ENCODE data around the gene AQP5. TPM values are rescaled to one million over a fixed set of nuclear protein-coding genes. Genes with fewer than 3 reads are reported as not detected.

The AQP5 gene
- polyA plus RNA-seq, 6 donors from 2014 or later, result not detected

DNA sequence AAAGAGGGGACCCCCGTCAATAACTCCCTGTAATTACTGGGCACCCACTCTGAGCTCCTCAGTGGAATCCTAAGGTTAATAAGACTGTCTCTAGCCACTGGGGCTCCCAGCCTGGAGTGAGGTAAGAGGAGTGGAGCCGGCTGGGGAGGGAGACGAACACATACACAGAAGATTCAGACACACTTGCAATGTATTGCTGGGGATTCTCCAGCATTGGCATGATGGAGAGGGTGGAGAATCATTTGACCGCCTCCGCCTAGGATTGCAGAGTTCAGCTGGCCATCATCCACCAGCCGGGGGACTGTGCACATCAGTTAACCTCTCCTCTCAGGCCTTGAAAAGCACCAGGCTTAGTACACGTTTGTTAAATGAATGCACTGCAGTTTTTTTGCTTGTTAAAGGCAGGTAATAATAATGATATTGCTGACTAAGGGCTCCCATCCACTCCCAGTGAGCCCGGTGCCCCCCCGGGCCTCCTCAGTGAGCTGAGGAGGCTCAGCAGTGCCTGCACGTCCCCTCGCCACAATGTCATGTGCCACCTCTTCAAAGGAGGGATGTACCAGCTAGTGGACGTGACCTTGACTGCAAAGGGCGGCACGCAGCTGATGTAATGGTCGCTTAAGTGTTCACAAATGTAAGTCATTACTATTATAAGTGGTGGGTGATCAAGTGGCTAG, 37.7 kb upstream of the AQP5 start:
- no peak overlapping the region for H3K4me3 Mint-ChIP-seq
- no peak overlapping the region for H3K27ac Mint-ChIP-seq
- H3K27me3 Mint-ChIP-seq, result peaks cover 5 to 23% (median 10%) of the 10 kb centered on the region in 3 donors
- H3K4me1 Mint-ChIP-seq, result no peaks in the 10 kb centered on the region
- H3K9me3 Mint-ChIP-seq, result no peaks in the 10 kb centered on the region
- H3K36me3 Mint-ChIP-seq, result no peaks in the 10 kb centered on the region
- DNase-seq (no peak), ATAC-seq (ENCODE audit: low read depth in 2 of 2) (no peak)

DNA sequence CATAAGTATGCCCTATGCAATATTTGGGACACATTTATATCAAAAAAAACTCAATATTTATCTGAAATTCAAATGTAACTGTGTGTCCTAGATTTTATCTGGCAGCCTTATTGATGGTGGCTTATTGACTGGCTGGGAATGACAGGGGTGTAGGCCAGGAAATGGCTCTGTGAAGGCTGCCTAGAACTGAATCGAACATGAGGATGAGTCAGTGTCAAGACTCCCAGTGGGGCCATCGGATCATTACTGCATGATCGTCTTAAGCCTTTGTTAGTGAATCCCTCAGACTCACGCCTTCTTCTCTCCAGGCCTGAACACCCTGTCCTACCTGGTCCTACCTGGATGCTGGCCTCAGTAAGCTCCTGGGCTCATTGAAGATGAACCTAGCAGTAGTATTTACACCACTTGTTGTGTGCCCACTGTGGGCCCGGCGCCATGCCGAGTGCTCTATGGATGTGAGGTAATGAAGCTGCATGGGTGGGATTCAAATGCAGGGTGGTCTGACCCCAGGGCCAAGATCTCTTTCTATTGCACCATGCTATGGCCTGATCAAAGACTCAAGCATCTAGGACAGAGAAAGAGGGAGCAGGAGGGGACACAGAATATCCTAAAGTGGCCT, 36.9 kb upstream of the AQP5 start:
- H3K36me3 Mint-ChIP-seq, result no peaks in the 10 kb centered on the region
- ATAC-seq (ENCODE audit: low read depth in 2 of 2), result no peak
- H3K4me1 Mint-ChIP-seq, result no peaks in the 10 kb centered on the region
- peaks cover 5 to 25% (median 17%) of the 10 kb centered on the region in 3 donors for H3K27me3 Mint-ChIP-seq
- no peak overlapping the region for H3K27ac Mint-ChIP-seq
- H3K9me3 Mint-ChIP-seq, result no peaks in the 10 kb centered on the region
- DNase-seq, result no peak
- no peak overlapping the region for H3K4me3 Mint-ChIP-seq

DNA sequence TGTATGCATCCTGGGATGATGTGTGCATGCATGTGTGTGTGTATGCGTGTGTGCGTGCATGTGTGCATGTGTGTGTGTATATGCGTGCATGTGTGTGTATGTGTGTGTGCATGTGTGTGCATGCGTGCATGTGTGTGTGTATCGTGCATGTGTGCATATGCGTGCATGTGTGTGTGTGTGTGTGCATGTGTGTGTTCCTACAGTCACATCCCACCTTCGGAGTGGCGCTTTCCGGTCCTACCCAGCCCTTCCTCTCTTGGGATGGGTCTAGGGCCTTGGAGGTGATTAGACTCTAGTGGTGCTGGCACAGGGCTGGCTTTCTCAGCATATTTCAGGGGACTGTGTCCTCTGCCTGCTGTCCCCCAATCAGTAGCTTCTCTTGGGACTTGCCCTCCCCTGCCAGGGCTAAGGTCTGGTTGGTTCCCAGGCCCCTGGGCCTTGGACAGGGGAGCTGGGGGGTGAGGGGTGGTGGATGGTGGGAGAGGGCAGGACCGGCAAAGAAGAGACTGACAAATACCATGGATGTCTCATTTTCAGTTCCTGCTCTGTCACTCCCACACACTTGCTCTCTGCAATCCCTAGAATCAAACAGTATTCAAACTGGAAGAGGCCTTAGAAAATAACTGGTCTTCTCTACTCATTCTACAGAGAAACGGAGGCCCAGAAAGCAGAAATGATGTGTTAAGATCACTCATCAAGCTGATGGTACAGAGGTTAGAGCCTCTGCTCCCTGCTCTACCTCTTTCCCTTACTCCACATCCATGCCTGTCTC, 36.1 kb upstream of the AQP5 start:
- no peak overlapping the region for H3K27ac Mint-ChIP-seq
- H3K36me3 Mint-ChIP-seq, result no peaks in the 10 kb centered on the region
- no peaks in the 10 kb centered on the region for H3K9me3 Mint-ChIP-seq
- H3K27me3 Mint-ChIP-seq, result peaks cover 5 to 27% (median 17%) of the 10 kb centered on the region in 3 donors
- no peak for DNase-seq
- ATAC-seq (ENCODE audit: low read depth in 2 of 2), result no peak
- no peak overlapping the region for H3K4me3 Mint-ChIP-seq
- no peaks in the 10 kb centered on the region for H3K4me1 Mint-ChIP-seq

DNA sequence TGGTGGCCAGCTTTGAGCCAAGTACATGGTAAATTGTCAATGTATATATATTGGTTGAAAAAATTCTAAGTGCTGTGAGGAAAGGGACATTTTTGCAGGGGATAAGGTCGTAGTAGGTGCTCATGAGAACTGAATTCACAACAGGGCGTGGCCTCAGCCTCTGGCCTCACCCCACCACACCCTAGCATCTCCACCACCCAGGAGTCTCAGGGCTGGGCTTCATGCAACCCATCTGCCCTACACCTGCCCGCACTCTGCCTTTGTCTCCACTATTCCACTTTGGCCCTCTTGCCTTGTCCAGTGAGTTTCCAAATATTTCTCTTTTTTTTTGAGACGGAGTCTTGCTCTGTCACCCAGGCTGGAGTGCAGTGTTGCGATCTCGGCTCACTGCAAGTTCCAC, 33.2 kb upstream of the AQP5 start:
- Mint-ChIP-seq H3K36me3 (no peaks in the 10 kb centered on the region), H3K27ac (no peak overlapping the region), H3K4me3 (no peak overlapping the region), H3K4me1 (no peaks in the 10 kb centered on the region), H3K27me3 (peaks cover 0 to 10% (median 8%) of the 10 kb centered on the region in 3 donors), H3K9me3 (no peaks in the 10 kb centered on the region)
- DNase-seq, result no peak
- ATAC-seq (ENCODE audit: low read depth in 2 of 2), result no peak

DNA sequence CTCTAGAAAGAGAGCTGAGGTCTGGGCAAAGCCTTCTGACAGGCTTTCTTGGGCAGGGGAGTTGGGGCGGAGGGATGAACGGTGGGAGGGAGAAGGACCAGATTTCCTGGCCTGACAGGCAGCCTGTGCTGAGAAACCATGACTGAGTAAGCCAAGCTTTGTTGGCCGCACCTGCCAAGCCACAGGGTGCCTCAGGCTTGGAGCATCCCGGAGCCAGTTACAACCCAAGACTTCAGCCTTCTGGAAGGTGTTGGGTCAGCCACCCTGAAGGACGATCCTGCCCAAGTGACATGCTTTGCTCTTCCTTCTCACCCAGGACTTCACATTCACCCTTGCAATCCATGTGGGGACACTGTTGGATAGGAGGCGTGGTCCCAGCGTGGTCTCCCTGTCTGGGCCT, 32.1 kb upstream of the AQP5 start:
- peaks cover 2 to 13% (median 8%) of the 10 kb centered on the region in 3 donors for H3K27me3 Mint-ChIP-seq

DNA sequence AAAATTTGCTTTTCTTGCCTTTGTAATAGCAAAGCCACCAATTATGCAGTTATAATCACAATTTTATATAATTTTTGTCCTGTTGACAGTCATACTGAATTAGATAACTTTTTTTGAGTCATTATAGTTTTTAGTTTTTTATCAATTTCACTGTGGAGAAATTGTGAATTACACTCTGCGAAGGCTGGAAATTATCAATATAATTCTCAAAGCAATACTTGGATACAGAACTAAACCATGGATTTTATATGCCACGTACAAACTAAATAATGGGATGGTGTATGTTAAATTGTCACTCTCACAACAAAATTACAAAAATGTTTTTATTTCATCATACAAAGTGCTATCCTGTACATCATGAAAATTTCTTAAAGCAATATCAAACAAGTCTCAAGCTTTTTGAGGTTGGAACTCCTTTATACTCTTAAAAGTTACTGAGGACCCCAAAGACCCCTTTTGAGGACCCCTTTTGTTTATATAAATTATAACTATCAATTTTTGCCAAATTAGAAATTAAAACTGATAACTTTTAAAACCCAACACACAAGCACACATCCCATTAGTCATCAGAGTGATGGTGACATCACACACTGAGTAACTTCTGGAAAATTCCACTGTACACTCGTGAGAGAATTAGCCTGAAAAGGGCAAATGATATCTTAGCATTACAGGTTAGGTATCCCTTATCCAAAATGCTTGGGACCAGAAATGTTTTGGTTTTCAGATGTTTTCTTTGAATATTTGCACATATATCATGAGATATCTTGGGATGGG, 31.0 kb upstream of the AQP5 start:
- ATAC-seq (ENCODE audit: low read depth in 2 of 2) (no peak), DNase-seq (no peak)
- Mint-ChIP-seq H3K36me3 (no peaks in the 10 kb centered on the region), H3K27me3 (peaks cover 8 to 20% (median 9%) of the 10 kb centered on the region in 3 donors), H3K9me3 (no peaks in the 10 kb centered on the region), H3K4me1 (no peaks in the 10 kb centered on the region), H3K4me3 (no peak overlapping the region), H3K27ac (no peak overlapping the region)

More for the DNA sequence above, 32.1 kb upstream of the AQP5 start:
- no peak overlapping the region for H3K27ac Mint-ChIP-seq
- no peak overlapping the region for H3K4me3 Mint-ChIP-seq
- ATAC-seq (ENCODE audit: low read depth in 2 of 2) (no peak), DNase-seq (no peak)
- H3K36me3 Mint-ChIP-seq, result no peaks in the 10 kb centered on the region
- H3K9me3 Mint-ChIP-seq, result no peaks in the 10 kb centered on the region
- no peaks in the 10 kb centered on the region for H3K4me1 Mint-ChIP-seq

- no peak overlapping the region for H3K27ac Mint-ChIP-seq
- no peak for DNase-seq
These were observed 29.6 kb upstream of the AQP5 start for GRCh38 chr12:49932023-49932422.

GRCh38 chr12:49932533-49933130, 29.0 kb upstream of the AQP5 start:
- Mint-ChIP-seq H3K9me3 (no peaks in the 10 kb centered on the region), H3K4me3 (no peak overlapping the region), H3K4me1 (no peaks in the 10 kb centered on the region), H3K27ac (no peak overlapping the region), H3K36me3 (no peaks in the 10 kb centered on the region), H3K27me3 (peaks cover 8 to 20% (median 9%) of the 10 kb centered on the region in 3 donors)
- no peak for DNase-seq
- ATAC-seq (ENCODE audit: low read depth in 2 of 2), result no peak

More at GRCh38 chr12:49932023-49932422, 29.6 kb upstream of the AQP5 start:
- ATAC-seq (ENCODE audit: low read depth in 2 of 2), result no peak
- H3K4me3 Mint-ChIP-seq, result no peak overlapping the region
- no peaks in the 10 kb centered on the region for H3K36me3 Mint-ChIP-seq
- peaks cover 8 to 20% (median 9%) of the 10 kb centered on the region in 3 donors for H3K27me3 Mint-ChIP-seq
- H3K4me1 Mint-ChIP-seq, result no peaks in the 10 kb centered on the region
- H3K9me3 Mint-ChIP-seq, result no peaks in the 10 kb centered on the region

GRCh38 chr12:49933796-49934195, 27.9 kb upstream of the AQP5 start:
- no peaks in the 10 kb centered on the region for H3K36me3 Mint-ChIP-seq
- DNase-seq (no peak), ATAC-seq (ENCODE audit: low read depth in 2 of 2) (no peak)
- no peaks in the 10 kb centered on the region for H3K4me1 Mint-ChIP-seq
- no peak overlapping the region for H3K4me3 Mint-ChIP-seq
- no peaks in the 10 kb centered on the region for H3K9me3 Mint-ChIP-seq
- no peak overlapping the region for H3K27ac Mint-ChIP-seq
- peaks cover 8 to 20% (median 9%) of the 10 kb centered on the region in 3 donors for H3K27me3 Mint-ChIP-seq

DNA sequence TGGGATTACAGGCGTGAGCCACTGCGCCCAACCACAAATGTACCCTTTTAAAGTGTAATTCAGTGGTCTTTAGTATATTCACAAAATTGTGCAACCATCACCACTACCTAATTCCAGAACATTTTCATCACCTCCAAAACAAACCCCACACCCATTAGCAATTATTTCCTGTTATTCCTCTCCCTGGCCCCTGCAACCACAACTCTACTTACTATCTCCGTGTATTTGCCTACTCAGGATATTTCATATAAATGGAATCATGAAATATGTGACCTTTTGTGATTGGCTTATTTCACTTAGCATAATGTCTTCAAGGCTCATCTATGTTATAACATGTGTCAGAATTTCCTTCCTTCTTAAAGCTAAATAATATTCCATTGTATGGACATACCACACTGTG, 27.2 kb upstream of the AQP5 start:
- peaks cover 2 to 15% (median 9%) of the 10 kb centered on the region in 3 donors for H3K27me3 Mint-ChIP-seq
- DNase-seq, result no peak
- H3K4me3 Mint-ChIP-seq, result no peak overlapping the region
- H3K9me3 Mint-ChIP-seq, result no peaks in the 10 kb centered on the region
- no peak overlapping the region for H3K27ac Mint-ChIP-seq
- no peak for ATAC-seq (ENCODE audit: low read depth in 2 of 2)
- H3K36me3 Mint-ChIP-seq, result no peaks in the 10 kb centered on the region
- H3K4me1 Mint-ChIP-seq, result no peaks in the 10 kb centered on the region

DNA sequence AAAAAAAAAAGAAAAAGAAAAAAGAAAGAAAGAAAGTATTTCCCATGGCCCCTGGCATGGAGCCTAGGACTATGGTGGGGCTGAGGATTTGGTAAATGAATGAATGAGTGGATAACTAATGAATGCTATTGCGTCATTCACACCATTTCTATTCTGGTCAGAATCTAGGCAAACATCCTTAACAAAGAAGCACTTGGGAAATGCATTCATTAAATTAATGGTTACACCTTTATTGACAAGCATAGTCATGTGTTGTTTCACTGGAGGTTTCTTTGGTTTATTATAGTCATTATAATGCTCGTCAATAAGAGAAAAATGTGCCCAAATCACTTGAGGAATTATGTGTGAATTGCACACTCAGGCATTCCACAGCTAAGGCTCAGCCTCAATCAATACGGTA, 24.7 kb upstream of the AQP5 start:
- Mint-ChIP-seq H3K4me1 (no peaks in the 10 kb centered on the region), H3K9me3 (no peaks in the 10 kb centered on the region), H3K27me3 (peaks cover 2 to 10% (median 9%) of the 10 kb centered on the region in 3 donors), H3K36me3 (no peaks in the 10 kb centered on the region), H3K27ac (no peak overlapping the region), H3K4me3 (no peak overlapping the region)
- ATAC-seq (ENCODE audit: low read depth in 2 of 2) (no peak), DNase-seq (no peak)

GRCh38 chr12:49937639-49938300, 23.9 kb upstream of the AQP5 start:
- H3K4me1 Mint-ChIP-seq, result no peaks in the 10 kb centered on the region
- H3K27me3 Mint-ChIP-seq, result peaks cover 9 to 12% (median 10%) of the 10 kb centered on the region in 3 donors
- H3K4me3 Mint-ChIP-seq, result no peak overlapping the region
- no peak for DNase-seq
- H3K36me3 Mint-ChIP-seq, result no peaks in the 10 kb centered on the region
- no peak for ATAC-seq (ENCODE audit: low read depth in 2 of 2)
- H3K9me3 Mint-ChIP-seq, result no peaks in the 10 kb centered on the region
- H3K27ac Mint-ChIP-seq, result no peak overlapping the region

DNA sequence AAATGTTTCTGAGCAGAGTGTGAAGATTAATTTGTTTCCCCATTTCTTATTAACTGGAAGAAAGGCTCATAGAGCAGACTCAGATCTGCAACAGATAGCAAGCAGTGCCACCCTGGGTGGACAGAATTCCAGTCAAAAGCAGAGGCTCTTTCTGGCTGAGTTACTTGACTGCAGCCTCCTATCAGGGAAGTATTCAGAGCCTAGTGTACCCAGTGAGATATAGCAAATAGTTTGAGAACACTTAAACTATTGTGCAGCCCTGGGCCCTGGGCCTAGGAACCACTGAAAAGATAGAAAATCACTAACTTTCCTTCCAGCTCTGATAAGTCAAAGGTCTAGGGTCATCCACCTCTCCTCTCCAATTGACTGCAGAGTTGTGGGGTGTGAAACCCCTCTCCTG, 22.4 kb upstream of the AQP5 start:
- DNase-seq (no peak), ATAC-seq (ENCODE audit: low read depth in 2 of 2) (no peak)
- Mint-ChIP-seq H3K27me3 (peaks cover 14 to 21% (median 16%) of the 10 kb centered on the region in 3 donors), H3K9me3 (no peaks in the 10 kb centered on the region), H3K4me1 (no peaks in the 10 kb centered on the region), H3K36me3 (no peaks in the 10 kb centered on the region), H3K27ac (no peak overlapping the region), H3K4me3 (no peak overlapping the region)
